ENCODE results near the gene ZNF496.

GRCh38 chr1:247296599-247297180 lies 35.0 kb downstream of the ZNF496 start:
- TF ChIP-seq EZH2 (IDR thresholded peaks at IDR 0.05; ENCODE audit: low read length, missing control alignments): no peak
- TF ChIP-seq, protein P1, sequence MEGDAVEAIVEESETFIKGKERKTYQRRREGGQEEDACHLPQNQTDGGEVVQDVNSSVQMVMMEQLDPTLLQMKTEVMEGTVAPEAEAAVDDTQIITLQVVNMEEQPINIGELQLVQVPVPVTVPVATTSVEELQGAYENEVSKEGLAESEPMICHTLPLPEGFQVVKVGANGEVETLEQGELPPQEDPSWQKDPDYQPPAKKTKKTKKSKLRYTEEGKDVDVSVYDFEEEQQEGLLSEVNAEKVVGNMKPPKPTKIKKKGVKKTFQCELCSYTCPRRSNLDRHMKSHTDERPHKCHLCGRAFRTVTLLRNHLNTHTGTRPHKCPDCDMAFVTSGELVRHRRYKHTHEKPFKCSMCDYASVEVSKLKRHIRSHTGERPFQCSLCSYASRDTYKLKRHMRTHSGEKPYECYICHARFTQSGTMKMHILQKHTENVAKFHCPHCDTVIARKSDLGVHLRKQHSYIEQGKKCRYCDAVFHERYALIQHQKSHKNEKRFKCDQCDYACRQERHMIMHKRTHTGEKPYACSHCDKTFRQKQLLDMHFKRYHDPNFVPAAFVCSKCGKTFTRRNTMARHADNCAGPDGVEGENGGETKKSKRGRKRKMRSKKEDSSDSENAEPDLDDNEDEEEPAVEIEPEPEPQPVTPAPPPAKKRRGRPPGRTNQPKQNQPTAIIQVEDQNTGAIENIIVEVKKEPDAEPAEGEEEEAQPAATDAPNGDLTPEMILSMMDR (conservative IDR thresholded peaks at IDR 0.05 in 1 of 2, IDR thresholded peaks at IDR 0.05 in 1 of 2; ENCODE audit: low read depth in 1 of 2, low read length in 2 of 2): no peak

Data from fibroblast of lung (primary cell).